Natural killer cell (primary cell): Measurements from ENCODE around the gene ANKLE2. TPM values are rescaled to one million over a fixed set of nuclear protein-coding genes. Genes with fewer than 3 reads are reported as not detected.
"Not testable (repeated sequence)": the region's sequence is repeated elsewhere in the genome, so short reads cannot be mapped to it uniquely, and the experiment has no call there.

Experiments used
- ATAC-seq, 3 donors: fragments of 150-1000 bp in 2 of 3; fragments of 200-7000 bp in 1 of 3; cut with Tn5 transposase; 1 replicate in 1 of 3; 2 replicates in 2 of 3; pipeline ENCODE4 v1.10.0; 2021; ENCODE audit warnings: mild to moderate bottlenecking in 2 of 3, moderate library complexity in 2 of 3
- DNase-seq, 2 donors: peaks; one replicate each; pipeline versions ENCODE4 v3.0.0 to v3.0.0-alpha.2; 2013 to 2021; ENCODE audit warnings: mixed read lengths in 1 of 2
- H3K27ac ChIP-seq: one replicate; pipeline ENCODE4 v1.5.1; 2013; ENCODE audit warnings: mild to moderate bottlenecking, low read length
- H3K27me3 ChIP-seq: one replicate; pipeline ENCODE4 v1.6.1; 2013; ENCODE audit warnings: low read length; ENCODE audit not compliant: control insufficient read depth, insufficient read depth
- H3K36me3 ChIP-seq: one replicate; pipeline ENCODE4 v1.6.1; 2013; ENCODE audit warnings: low read length; ENCODE audit not compliant: control insufficient read depth, insufficient read depth
- H3K4me1 ChIP-seq: one replicate; pipeline ENCODE4 v1.6.1; 2013; ENCODE audit warnings: low read length; ENCODE audit not compliant: control insufficient read depth, insufficient read depth
- H3K4me3 ChIP-seq: one replicate; pipeline ENCODE4 v1.5.1; 2013; ENCODE audit warnings: low read length
- H3K9me3 ChIP-seq: one replicate; pipeline ENCODE4 v1.6.1; 2013; ENCODE audit warnings: low read length; ENCODE audit not compliant: control insufficient read depth, insufficient read depth
- H3K27ac Mint-ChIP-seq, 2 donors: one replicate each; pipeline ENCODE4 v1.8.0; 2022; ENCODE audit warnings: mild to moderate bottlenecking in 2 of 2, mixed read lengths in 2 of 2, moderate library complexity in 1 of 2
- H3K27me3 Mint-ChIP-seq, 2 donors: one replicate each; pipeline ENCODE4 v1.8.0; 2022; ENCODE audit warnings: low read depth in 2 of 2, mixed read lengths in 2 of 2
- H3K36me3 Mint-ChIP-seq: one replicate; pipeline ENCODE4 v1.8.0; 2022; ENCODE audit warnings: mixed read lengths
- H3K4me1 Mint-ChIP-seq, 2 donors: one replicate each; pipeline ENCODE4 v1.8.0; 2022; ENCODE audit warnings: mixed read lengths in 2 of 2
- H3K4me3 Mint-ChIP-seq: one replicate; pipeline ENCODE4 v1.8.0; 2022; ENCODE audit warnings: mild to moderate bottlenecking, moderate library complexity, mixed read lengths
- H3K9me3 Mint-ChIP-seq, 2 donors: one replicate each; pipeline ENCODE4 v1.8.0; 2022; ENCODE audit warnings: mixed read lengths in 2 of 2
- whole genome bisulfite sequencing: methylation state at CpG from one replicate; pipeline ENCODE4 v1.1.7; 2013; ENCODE audit warnings: missing lambda C conversion rate; ENCODE audit not compliant: insufficient coverage; 5-methylcytosine and 5-hydroxymethylcytosine counted together
- intact Hi-C: fragments of 100-400 bp; cut with micrococcal nuclease; formaldehyde crosslinking; loops from one replicate; pipeline ENCODE4 v1.14.2; 2022
- total RNA-seq, 4 donors: library from RNA; stranded (reverse); fragments of 120-200 nt in 1 of 4; gene quantifications; one replicate each; pipeline versions ENCODE4 v1.2.3 to v1.2.4, GENCODE V29; 2013 to 2022
- TF ChIP-seq, protein P1 (sequence below): fragments of 200-600 bp; IDR thresholded peaks from one replicate; pipeline ENCODE4 v1.8.0; 2022; ENCODE audit warnings: antibody characterized with exemption

Gene ANKLE2
- total RNA-seq, 3 donors from 2014 or later (not counting 1 experiment from before 2014, with no cell fraction given) = 67.3 to 86.4 (median 84.6) TPM

DNA sequence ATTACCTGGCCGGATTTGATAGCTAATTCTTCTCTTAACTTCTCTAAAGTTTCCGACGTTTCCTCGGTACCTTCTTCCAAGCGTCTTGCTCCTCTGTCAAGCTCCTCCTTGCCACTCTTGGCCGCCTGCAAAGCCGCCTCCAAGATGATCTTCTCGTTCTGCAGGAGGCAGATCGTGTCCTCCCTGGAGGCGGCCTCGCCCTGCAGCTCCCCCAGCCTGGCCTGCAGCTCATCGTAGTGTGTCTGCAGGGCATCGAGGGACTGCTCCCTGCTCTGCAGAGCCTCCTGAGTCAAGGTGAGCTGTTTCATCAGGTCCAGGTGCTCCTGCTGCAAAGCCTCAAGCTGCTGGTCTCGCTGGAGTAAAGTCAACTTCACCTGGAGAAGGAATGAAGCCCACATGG, 34.2 kb upstream of the ANKLE2 start:
- DNase-seq (no peak), ATAC-seq (no peak)
- H3K4me1 Mint-ChIP-seq = peaks cover 0 to 9% of the 10 kb centered on the region in 2 donors
- Histone ChIP-seq H3K27ac (no peak overlapping the region), H3K9me3 (no peaks in the 10 kb centered on the region), H3K36me3 (peaks cover 49% of the 10 kb centered on the region), H3K4me3 (no peak overlapping the region), H3K4me1 (no peaks in the 10 kb centered on the region), H3K27me3 (no peaks in the 10 kb centered on the region)
- no peaks in the 10 kb centered on the region for H3K36me3 Mint-ChIP-seq
- TF ChIP-seq, protein P1, sequence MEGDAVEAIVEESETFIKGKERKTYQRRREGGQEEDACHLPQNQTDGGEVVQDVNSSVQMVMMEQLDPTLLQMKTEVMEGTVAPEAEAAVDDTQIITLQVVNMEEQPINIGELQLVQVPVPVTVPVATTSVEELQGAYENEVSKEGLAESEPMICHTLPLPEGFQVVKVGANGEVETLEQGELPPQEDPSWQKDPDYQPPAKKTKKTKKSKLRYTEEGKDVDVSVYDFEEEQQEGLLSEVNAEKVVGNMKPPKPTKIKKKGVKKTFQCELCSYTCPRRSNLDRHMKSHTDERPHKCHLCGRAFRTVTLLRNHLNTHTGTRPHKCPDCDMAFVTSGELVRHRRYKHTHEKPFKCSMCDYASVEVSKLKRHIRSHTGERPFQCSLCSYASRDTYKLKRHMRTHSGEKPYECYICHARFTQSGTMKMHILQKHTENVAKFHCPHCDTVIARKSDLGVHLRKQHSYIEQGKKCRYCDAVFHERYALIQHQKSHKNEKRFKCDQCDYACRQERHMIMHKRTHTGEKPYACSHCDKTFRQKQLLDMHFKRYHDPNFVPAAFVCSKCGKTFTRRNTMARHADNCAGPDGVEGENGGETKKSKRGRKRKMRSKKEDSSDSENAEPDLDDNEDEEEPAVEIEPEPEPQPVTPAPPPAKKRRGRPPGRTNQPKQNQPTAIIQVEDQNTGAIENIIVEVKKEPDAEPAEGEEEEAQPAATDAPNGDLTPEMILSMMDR = no peak
- 97% methylated on average over 14 of the region's 14 CpGs for WGBS
- intact Hi-C loops = no loop called here
- H3K4me3 Mint-ChIP-seq = no peak overlapping the region
- H3K27me3 Mint-ChIP-seq = no peaks in the 10 kb centered on the region
- H3K9me3 Mint-ChIP-seq = no peaks in the 10 kb centered on the region
- no peak overlapping the region for H3K27ac Mint-ChIP-seq

DNA sequence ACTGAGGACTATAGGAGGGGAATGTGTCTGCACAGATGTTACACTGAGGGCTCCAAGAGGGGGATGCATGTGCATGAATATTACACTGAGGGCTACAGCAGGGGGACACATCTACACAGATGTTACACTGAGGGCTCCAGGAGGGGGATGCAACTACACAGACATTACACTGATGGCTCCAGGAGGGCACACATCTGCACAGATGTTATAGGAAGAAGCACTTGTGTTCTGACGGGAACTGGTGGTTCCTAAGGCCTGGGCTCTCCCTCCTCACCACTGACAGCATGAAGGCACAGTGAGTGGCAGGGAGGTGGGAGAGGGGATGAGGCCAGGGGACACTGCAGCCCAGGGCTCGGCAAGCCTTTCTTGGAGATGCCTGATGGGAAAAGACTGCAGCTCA, 30.3 kb upstream of the ANKLE2 start:
- H3K27me3 ChIP-seq, H3K27ac Mint-ChIP-seq, H3K27me3 Mint-ChIP-seq, H3K4me3 ChIP-seq, H3K9me3 ChIP-seq, intact Hi-C loops, ATAC-seq, H3K27ac ChIP-seq, H3K4me1 ChIP-seq, DNase-seq, H3K36me3 Mint-ChIP-seq, H3K4me3 Mint-ChIP-seq, H3K4me1 Mint-ChIP-seq, H3K9me3 Mint-ChIP-seq: not testable (repeated sequence)
- peaks cover 49% of the 10 kb centered on the region for H3K36me3 ChIP-seq
- WGBS = 94% methylated on average over 2 of the region's 2 CpGs

DNA sequence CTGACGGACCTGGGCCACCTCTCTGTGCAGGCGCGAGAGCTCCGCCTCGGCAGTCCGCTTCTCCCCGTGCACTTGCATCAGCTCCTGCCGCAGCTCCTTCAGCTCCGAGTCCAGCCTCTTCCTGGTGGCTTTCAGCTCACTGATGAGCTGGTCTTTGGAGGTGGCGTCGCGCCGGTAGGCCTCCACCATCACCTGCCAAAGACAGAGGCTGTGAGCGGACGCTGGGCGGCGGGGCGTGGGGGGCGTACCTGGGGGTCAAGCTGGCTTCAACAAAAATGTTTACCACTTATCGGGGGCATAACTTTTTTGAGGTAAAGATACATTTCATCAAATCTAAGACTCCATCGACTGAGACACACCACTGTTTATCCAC, 27.5 kb upstream of the ANKLE2 start:
- no peak overlapping the region for H3K4me3 Mint-ChIP-seq
- H3K36me3 Mint-ChIP-seq = no peaks in the 10 kb centered on the region
- ATAC-seq (no peak), DNase-seq (no peak)
- Histone ChIP-seq H3K9me3 (no peaks in the 10 kb centered on the region), H3K27me3 (no peaks in the 10 kb centered on the region), H3K4me1 (no peaks in the 10 kb centered on the region), H3K27ac (no peak overlapping the region), H3K4me3 (no peak overlapping the region), H3K36me3 (peaks cover 45% of the 10 kb centered on the region)
- intact Hi-C loops = no loop called here
- WGBS = 95% methylated on average over 21 of the region's 21 CpGs
- H3K9me3 Mint-ChIP-seq = no peaks in the 10 kb centered on the region
- H3K27me3 Mint-ChIP-seq = no peaks in the 10 kb centered on the region
- peaks cover 0 to 9% of the 10 kb centered on the region in 2 donors for H3K4me1 Mint-ChIP-seq
- TF ChIP-seq, protein P1 = no peak
- H3K27ac Mint-ChIP-seq = no peak overlapping the region

DNA sequence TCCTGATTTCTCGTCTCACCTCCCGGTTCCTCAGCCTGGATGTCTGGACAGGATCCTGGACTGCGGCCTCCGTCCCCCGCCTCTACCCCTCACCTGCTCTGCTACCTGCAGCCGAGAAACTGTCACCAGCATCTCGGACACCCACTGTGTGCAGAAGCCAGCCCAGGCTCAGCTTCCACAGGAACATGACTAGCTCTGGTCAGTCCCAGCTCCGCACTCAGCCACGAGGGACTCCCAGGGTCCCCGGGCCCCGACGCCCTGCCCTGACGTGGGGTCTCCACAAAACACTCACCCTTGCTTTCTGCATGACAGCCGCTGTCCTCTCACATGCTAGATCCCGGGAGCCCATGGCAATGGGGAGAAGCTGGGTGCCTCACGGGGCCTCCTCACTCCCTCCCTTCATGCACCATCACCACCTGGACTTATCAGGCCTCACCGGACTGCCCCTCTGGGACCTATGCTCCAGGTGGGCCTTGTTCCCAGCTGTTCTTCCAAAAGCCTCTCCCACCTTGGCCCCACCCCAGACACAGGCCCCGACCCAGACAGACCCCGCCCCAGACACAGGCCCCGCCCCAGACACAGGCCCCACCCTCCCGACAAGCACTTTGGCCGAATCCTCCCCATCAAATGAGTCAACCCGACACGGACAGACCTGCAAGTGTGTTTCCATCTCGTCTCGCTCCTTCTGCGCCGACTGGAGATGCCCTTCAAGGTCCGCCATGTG, 26.9 kb upstream of the ANKLE2 start:
- Mint-ChIP-seq H3K36me3 (no peaks in the 10 kb centered on the region), H3K27ac (peak overlapping the region; percentile 36 to 41), H3K9me3 (no peaks in the 10 kb centered on the region), H3K4me3 (no peak overlapping the region), H3K27me3 (no peaks in the 10 kb centered on the region), H3K4me1 (peaks cover 0 to 9% of the 10 kb centered on the region in 2 donors)
- intact Hi-C loops = no loop called here
- ATAC-seq (no peak), DNase-seq (no peak)
- no peaks in the 10 kb centered on the region for H3K9me3 ChIP-seq
- no peaks in the 10 kb centered on the region for H3K27me3 ChIP-seq
- no peak overlapping the region for H3K4me3 ChIP-seq
- H3K27ac ChIP-seq = no peak overlapping the region
- TF ChIP-seq, protein P1 = no peak
- no peaks in the 10 kb centered on the region for H3K4me1 ChIP-seq
- 95% methylated on average over 27 of the region's 29 CpGs for WGBS
- H3K36me3 ChIP-seq = peaks cover 45% of the 10 kb centered on the region
